Stromal cell of bone marrow (primary cell): ENCODE data around the gene HDDC3.
"Not testable (repeated sequence)": the region's sequence is repeated elsewhere in the genome, so short reads cannot be mapped to it uniquely, and the experiment has no call there.

Experiments
- DNase-seq: peaks from one replicate; pipeline ENCODE4 v3.0.0-alpha.2; 2012; ENCODE audit warnings: low read depth

HDDC3 gene

DNA sequence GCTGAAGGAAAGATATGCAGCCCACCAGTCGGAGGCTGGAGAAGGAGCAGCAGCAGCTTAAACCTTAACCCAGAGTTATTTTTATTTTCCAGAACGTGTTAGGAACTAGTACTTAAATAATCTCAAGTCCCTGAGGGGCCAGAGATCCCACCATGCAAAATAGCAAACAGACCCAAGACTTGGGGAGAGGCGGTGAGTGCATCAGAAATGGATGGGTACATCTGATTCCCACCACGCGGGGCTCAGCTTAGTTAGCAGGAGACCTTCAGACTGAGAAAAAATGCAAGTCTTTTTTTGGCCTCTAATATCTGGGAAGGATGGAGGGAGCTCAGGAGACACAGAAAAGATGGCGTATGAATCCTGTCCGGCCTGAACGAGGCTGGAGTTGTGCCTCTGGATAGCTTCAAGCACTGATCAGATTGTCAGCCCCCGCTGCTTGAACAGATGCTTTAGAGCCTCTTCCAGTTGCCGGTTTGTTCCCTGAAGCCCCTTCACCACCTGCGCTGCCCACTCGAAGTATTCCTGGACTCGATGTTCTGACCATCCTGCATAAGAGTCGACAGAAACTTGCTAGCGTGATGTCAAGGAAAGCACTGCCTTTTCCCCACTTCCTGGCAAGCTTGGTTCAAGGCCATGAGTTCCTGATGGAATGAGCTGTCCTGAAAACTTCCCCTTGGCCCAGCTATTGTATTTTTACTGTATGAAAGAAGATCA lies 1.3 kb downstream of the HDDC3 start:
- no peak for DNase-seq

DNA sequence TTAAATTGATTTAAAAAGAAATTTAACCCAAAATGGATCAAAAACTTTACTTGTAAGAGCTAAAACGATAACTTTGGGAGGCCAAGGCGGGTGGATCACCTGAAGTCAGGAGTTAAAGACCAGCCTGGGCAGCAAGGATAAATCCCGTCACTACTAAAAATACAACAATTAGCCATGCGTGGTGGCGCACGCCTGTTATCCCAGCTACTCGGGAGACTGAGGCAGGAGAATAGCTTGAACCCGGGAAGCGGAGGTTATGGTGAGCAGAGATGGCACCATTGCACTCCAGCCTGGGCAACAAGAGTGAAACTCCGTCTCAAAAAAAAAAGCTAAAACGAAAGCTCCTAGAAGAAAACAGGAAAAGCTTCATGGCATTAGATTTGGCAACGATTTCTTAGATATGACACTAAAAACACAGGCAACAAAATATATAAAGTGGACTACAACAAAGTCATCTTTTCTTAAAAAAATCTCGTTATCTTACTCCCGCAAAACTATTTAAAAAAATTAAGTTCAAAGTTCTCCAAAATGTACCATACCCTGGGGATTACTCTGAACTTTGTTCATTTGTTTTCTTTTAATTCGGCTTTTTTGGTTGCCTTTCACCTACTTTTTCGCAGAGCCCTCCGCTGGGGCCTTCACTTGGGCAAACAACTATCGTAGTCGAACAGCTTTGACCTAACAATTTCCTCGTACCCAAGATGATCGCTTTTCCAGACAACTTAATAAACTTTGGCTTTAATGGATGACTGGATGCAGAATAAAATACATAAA lies 2.9 kb downstream of the HDDC3 start:
- no peak for DNase-seq

DNA sequence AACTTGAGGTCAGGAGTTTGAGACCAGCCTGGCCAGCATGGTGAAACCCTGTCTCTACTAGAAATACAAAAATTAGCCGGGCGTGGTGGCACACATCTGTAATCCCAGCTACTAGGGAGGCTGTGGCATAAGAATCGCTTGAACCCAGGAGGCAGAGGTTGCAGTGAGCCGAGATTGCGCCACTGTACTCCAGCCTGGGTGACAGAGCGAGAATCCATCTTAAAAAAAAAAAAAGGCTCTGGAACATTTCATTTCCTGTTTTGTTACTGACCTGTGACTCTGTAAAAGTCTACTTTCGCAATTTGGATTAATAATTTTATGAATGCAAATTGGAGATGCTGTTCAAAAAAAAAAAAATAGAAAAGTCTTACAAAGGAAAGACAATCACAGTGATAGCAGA lies 4.2 kb downstream of the HDDC3 start:
- not testable (repeated sequence) for DNase-seq

DNA sequence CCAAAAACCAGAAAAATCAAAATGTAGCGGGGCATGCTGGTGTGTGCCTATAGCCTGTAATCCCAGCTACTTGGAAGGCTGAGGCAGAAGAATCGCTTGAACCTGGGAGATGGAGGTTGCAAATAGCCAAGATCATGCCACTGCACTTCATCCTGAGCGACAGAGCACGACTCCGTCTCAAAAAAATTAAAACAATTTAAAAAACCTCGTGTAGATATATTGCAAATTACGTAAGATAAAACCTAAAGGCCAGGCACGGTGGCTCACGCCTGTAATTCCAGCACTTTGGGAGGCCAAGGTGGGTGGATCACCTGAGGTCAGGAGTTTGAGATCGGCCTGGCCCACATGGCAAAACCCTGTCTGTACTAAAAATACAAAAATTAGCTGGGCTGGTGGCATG lies 5.6 kb downstream of the HDDC3 start:
- not testable (repeated sequence) for DNase-seq

DNA sequence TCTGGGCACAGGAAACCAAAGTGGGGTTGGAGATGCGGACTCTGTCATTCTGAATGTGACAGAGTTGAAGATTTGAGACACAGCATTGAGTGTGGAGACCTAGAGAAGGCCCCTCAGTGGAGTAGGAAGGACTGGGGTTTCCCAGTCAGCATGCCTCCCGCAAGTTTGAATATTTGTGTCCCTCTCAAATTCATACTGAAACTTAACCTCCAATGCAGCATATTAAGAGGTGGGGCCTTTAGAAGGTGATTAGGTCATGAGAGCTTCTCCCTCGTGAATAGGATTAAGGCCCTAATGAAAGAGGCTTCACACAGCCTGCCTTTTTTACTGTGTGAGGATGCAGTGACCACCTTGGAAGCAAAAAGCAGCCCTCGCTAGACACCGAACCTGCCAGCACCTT lies 8.0 kb downstream of the HDDC3 start:
- no peak for DNase-seq

DNA sequence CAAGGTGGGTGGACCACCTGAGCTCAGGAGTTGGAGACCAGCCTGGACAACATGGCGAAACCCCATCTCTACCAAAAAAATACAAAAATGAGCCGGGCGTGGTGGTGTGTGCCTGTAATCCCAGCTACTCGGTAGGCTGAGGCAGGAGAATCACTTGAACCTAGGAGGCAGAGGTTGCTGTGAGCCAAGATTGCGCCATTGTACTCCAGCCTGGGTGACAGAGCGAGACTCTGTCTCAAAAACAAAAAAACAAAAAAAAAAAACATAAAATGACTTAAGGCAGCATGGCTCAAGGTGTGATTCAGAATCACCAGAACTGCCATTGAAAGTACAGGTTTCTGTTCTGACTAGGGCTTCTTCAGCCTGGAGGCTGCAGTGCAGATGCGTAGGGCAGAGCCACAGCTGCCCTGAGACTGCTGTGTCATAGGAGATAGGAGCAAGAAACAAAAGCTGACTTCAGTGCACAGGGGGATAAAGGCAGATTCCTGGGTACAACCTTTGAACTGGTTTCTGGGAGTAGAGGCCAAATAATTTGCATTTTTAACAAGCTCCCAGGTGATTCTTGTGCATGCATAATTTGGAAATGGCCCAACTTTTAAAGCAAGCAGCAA lies 9.5 kb downstream of the HDDC3 start:
- not testable (repeated sequence) for DNase-seq

DNA sequence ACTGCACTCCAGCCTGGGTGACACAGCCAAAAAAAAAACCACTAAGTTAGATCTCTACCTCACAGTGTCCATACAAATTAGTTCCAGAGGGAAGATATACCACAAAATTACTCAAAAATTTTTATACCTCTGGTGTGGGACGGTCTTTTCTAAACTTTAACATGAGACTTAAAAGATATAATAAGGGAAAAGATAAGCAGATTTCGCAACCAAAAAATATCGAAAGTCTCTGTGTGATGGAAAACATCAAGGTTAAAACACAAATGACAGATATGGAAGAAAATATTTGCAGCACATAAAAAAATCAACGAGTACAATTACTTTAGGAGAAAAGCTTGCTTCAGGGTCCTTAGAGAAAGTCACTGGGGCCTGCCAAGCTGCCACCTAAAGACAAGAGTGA lies 10.5 kb downstream of the HDDC3 start:
- DNase-seq: no peak

DNA sequence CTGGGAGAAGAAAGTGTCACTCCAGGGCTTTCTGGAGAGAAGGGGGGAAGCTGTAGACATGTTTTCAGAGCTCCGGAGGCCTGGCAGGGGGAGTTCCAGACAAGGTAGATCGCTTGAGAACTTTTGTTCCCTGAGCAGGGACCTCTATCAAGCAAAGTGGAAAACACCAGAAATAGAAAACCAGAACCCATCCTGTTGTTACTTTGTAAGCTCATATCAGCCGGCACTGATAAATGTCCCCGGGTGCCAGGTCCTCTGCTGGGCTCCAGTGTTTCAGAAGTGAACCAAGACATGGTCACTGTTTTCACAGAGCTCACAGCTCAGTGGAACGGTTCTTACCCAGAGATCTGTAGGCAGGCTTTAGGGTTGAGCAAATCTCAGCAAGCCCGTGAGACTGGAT lies 13.5 kb downstream of the HDDC3 start:
- no peak for DNase-seq

DNA sequence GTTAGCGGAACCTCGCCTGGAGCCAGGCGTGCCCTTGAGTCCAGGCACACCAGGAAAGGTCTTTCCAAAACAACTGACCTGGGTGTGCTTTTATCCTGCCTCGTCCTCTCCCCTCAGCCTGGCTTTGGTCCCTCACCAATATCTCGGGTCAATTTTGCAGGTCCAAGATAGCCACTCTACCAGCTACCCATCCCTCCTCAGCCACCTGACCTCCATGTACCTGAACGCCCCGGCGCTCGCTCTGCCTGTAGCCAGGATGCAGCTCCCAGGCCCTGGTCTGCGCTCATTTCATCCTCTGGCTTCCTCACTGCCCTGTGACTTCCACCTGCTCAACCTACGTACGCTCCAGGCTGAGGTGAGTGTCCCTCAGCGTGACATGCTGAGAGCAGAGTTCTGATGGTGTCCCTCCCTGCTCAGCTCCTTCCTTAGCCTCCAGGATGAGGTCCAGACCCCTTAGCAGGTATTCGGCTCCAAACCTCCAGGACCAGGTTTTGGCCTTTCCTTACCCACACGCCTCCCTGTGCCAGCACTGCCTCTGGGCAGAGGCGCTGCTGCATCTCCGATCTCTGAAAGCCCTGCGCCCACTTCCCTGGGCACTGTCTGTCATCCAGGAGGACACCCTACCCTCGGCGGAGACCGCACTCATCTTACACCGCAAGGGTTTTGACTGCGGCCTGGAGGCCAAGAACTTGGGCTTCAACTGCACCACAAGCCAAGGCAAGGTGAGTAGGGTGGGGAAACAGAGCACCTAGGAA lies 14.1 kb downstream of the HDDC3 start:
- DNase-seq: no peak

DNA sequence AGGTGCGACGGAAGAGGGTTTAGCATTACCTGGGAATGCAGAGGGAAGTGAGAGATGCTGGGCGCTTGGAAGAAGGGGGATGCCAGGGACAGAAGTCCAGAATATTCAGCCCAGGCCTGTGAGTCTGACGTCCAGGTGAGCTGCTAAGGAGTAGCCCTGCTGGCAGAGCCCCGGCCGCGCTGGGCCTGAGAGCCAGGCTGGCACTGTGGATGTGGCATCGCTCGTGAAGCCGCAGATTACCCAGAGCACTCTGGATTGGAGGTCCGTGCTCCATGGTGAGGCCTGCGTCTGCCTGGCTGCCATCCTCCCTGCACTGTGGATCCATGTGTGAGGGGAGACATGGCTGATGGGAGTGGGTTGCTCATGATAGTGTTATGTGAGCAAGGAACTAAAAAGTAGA lies 14.8 kb downstream of the HDDC3 start:
- DNase-seq: no peak

DNA sequence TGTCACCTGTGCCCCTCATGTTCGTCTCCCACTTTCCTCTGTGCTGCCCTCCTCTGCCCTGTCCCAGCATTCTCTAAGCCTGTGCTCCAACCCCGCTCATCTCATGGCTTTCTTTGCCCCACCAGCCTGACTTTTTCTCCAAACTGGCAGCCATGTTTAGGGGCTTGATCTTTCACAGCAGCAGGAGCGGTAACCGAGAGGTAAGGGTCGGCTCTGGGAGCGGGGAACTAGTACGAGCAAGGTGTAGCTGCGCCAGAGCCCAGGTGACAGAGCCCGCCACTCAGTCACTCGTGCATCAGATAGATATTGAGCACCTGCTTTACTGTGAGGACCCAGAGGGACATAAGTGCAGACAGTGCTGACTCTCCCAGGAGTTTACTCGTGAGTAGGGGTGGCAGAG lies 15.9 kb downstream of the HDDC3 start:
- DNase-seq: no peak

DNA sequence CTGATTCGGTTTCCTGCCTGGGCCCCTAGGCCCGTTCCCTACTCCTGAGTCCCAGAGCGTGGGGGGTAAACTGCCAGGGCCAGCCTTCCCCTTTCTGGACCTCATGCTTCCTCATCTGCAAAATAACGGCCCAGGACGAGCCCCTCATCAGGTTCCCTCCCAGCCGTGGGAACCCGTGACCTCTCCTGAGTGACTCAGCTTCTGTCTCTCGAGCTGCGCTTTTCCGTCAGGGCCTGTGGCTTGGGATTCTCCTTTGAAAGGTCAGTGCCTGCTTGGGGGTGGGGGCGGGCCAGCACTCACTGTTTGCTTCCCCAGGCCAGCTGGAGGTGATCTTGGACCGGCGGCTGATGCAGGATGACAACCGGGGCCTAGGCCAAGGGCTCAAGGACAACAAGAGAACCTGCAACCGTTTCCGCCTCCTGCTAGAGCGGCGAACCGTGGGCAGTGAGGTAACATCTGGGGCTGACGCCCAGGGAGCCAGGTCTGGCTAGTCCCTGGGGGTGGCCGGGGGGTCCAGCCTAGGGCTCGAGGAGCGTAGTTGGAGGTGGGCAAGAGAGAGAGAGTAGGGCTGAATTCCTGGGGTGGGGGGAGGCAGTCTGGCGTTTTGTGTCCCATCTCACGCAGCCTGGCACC lies 16.4 kb downstream of the HDDC3 start:
- no peak for DNase-seq

DNA sequence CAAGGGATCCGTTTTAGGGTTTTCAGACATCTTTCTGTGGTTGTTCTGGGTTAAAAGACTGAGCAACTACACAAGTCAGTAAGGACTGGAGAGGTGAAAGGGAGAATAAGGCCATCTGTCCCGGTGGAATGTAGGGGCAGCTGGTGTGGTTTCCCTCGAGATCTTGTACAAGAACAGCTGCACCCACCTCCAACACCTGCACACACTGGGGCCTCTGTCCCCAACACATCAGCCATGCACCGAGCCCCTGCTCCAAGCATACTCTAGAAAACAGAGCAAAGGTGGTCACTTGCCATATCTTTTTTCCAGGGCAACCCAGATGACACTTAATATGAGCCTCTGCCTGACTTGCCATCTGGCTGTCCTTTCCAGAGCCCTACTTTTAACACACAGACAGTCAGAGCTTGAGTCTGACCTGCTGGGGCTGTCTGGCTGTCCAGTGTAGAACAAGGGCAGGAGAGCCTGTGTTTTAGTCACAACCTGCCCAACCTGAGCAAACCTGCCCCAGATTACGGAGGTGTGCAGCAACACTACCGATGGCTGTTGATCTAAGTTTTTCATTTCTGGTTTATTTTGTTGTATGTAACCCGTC lies 17.0 kb downstream of the HDDC3 start:
- no peak for DNase-seq

DNA sequence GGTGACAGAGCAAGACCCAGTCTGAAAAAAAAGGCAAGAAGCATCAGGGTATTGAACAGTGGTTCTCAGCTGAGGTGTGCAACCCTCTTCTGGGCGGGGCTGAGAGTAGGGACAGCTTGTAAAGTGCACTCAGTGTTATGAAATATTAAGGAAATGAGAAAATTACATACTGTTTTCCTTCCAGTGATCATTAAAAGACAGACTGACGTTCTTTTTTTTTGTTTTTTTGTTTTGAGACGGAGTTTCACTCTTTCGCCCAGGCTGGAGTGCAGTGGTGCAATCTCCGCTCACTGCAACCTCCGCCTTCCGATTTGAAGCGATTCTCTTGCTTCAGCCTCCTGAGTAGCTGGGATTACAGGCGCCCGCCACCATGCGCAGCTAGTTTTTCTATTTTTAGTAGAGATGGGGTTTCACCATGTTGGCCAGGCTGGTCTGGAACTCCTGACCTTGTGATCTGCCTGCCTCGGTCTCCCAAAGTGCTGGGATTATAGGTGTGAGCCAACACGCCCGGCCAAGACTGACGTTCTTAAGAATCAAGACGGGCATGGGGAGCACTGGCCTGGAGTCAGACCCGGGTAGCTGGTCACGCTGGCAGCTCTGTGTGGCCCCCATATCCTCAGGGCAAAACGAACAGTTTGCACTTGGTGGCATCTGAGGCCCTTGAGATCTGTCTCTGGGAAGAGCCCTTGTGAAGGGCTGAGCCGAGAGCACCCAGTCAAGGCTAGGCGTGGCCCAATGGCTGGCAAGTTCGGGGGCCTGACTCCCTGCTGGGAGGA lies 17.9 kb downstream of the HDDC3 start:
- no peak for DNase-seq

DNA sequence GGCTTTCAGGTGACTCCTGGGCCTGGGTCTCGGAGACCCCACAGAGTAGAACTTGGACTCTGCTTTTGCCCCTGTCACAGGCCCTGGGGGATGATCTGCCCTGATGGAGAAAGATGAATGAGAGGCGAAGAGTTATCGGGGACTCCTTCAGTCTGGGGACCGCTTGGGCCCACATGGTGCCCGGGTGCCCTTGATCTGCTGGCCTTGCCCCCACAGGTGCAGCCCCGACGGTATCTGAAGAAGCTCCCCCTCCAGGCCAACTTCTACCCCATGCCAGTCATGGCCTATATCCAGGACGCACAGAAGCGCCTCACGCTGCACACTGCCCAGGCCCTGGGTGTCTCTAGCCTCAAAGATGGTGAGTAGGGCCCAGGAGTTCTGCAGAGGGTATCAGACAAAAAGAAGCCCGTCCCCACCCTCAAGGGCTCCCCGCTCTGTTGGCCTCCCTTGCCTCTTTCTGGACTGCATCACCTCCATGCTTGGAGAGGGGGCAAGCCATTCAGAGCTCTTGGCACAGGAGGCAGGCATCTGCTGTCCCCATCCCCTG lies 18.9 kb downstream of the HDDC3 start:
- no peak for DNase-seq

DNA sequence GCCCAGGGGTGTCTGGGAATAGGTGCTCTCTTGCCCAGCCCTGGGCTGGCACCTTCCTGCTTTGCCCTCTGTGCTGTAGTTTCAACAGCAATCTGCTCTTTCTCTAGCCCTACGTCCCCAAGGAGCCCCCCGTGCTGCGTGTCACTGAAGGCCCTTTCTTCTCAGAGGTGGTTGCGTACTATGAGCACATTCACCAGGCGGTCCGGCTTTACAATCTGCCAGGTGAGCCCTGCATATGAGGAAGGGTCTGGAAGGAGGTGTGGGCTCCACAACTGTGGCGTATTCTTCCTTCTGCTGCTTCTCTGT lies 19.6 kb downstream of the HDDC3 start:
- DNase-seq: no peak

DNA sequence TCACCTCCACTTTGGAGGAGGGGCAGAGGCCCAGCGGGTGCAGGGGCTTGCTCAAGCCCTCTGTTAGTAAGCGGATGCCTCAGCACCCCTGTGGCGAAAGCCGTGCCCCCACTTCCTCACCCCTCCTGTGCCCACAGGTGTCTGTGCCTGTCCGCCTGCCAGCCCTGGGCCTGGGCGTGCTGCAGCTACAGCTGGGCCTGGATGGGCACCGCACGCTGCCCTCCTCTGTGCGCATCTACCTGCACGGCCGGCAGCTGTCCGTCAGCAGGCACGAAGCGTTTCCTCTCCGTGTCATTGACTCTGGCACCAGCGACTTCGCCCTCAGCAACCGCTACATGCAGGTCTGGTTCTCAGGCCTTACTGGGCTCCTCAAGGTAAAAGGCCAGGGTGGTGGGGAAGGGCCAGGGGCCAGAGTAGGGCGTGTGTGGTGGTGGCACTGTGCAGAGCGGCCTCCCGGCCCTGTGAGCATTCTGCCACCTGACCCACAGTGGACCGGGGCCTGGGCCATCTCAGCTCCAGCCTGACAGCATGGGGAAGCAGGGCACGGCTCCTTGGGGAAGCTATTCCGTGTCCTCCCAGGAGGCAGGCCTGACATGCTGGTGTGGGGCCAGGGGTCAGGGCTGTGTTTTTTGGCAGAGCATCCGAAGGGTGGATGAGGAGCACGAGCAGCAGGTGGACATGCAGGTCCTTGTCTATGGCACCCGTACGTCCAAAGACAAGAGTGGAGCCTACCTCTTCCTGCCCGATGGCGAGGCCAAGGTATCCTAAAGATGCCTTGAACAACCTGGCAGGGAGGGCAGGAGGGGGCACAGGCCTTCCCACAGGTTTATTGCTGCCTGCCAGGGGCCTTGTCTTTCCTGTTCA lies 20.2 kb downstream of the HDDC3 start:
- no peak for DNase-seq

DNA sequence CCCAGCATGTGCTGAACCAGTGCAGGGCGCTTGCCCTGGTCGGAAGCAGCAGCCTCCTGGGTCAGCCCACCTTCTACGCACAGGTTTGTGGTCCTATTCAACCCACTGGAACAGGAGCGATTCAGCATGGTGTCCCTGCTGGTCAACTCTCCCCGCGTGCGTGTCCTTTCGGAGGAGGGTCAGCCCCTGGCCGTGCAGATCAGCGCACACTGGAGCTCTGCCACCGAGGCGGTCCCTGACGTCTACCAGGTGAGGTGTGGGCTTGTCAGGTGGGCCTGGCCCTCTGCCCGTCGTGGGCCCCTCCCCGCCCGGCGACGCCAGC lies 21.1 kb downstream of the HDDC3 start:
- DNase-seq: no peak

DNA sequence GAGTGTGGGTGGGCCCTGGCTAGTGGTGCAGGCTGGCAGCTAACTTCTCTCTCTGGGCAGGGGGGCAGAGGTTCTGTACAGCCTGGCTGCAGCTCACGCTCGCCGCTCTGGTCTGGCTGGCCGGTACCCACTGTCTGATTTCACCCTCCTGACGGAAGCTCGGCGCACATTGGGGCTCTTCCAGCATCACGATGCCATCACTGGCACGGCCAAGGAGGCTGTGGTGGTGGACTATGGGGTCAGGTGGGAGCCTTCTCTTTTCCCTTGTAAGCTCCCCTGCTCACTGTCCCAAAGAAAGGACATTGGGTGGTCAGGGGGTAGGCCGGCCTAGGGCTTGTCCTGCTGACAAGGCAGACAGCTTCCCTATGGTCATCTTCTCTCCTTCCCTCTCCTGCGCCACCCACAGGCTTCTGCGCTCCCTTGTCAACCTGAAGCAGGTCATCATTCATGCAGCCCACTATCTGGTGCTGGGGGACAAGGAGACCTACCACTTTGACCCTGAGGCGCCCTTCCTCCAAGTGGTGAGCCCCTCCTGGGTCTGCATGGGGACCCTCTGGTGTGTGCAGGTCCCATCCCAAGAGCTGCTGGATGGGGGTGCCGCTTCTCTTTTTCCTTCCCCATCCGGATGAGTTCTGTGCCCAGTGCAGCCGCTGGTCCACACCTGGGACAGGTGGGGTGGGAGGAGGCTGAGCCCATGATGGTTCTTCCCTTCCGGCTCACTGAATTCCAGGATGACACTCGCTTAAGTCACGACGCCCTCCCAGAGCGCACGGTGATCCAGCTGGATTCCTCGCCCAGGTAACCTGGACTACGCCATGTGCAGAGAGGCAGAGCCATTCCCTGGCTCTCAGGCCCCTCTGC lies 21.7 kb downstream of the HDDC3 start:
- DNase-seq: no peak
